Mesenchymal stem cell (in vitro differentiated cells and primary cell): Measurements from ENCODE around the gene TCTA. TPM values are rescaled to one million over a fixed set of nuclear protein-coding genes. Genes with fewer than 3 reads are reported as not detected.

Experiments used
- DNase-seq: peaks from one replicate; pipeline ENCODE4 v3.0.0-alpha.2; 2013
- H2AFZ ChIP-seq: one replicate; pipeline ENCODE4 v1.6.1; 2013; ENCODE audit warnings: low read depth, mild to moderate bottlenecking, control low read depth, inconsistent platforms, low read length, moderate library complexity
- H2AK5ac ChIP-seq: 2 replicates; pipeline ENCODE4 v1.6.1; 2013; ENCODE audit warnings: low read length, moderate library complexity, mild to moderate bottlenecking, inconsistent platforms; ENCODE audit not compliant: severe bottlenecking
- H2BK120ac ChIP-seq: one replicate; pipeline ENCODE4 v1.6.1; 2013; ENCODE audit warnings: low read depth, mild to moderate bottlenecking, inconsistent platforms, low read length, moderate library complexity
- H2BK12ac ChIP-seq, 2 experiments: one replicate each; pipeline ENCODE4 v1.6.1; 2013; ENCODE audit warnings: inconsistent platforms in 2 of 2, low read length in 2 of 2, mild to moderate bottlenecking in 2 of 2, moderate library complexity in 2 of 2, control low read depth in 1 of 2
- H2BK15ac ChIP-seq: one replicate; pipeline ENCODE4 v1.6.1; 2013; ENCODE audit warnings: mild to moderate bottlenecking, low read depth, inconsistent platforms; ENCODE audit not compliant: poor library complexity, severe bottlenecking
- H2BK5ac ChIP-seq: 2 replicates; pipeline ENCODE4 v1.6.1; 2013; ENCODE audit warnings: low read depth, mild to moderate bottlenecking, low read length, control low read depth, inconsistent platforms; ENCODE audit not compliant: poor library complexity, severe bottlenecking
- H3K14ac ChIP-seq, 2 experiments: one replicate each; pipeline ENCODE4 v1.6.1; 2013; ENCODE audit warnings: inconsistent platforms in 2 of 2, low read length in 2 of 2, control low read depth in 1 of 2, mild to moderate bottlenecking in 1 of 2, moderate library complexity in 1 of 2
- H3K18ac ChIP-seq, 2 experiments: one replicate each; pipeline ENCODE4 v1.6.1; 2013; ENCODE audit warnings: inconsistent platforms in 2 of 2, low read length in 2 of 2, control low read depth in 1 of 2, low read depth in 1 of 2, mild to moderate bottlenecking in 1 of 2
- H3K23ac ChIP-seq, 2 experiments: one replicate each; pipeline ENCODE4 v1.6.1; 2013; ENCODE audit warnings: inconsistent platforms in 2 of 2, low read length in 2 of 2, mild to moderate bottlenecking in 2 of 2, moderate library complexity in 2 of 2, control low read depth in 1 of 2
- H3K27ac ChIP-seq: 2 replicates; pipeline ENCODE4 v1.5.1; 2013; ENCODE audit warnings: mild to moderate bottlenecking, moderate library complexity, low read length, control low read depth, inconsistent platforms; ENCODE audit not compliant: poor library complexity, severe bottlenecking
- H3K27me3 ChIP-seq, 2 experiments: 2 replicates each; pipeline versions ENCODE4 v1.6.1 to v1.7.0; 2013; ENCODE audit warnings: low read length in 2 of 2, mild to moderate bottlenecking in 2 of 2, moderate library complexity in 2 of 2, control low read depth in 1 of 2, inconsistent platforms in 1 of 2; ENCODE audit not compliant: control insufficient read depth in 1 of 2, insufficient read depth in 1 of 2
- H3K36me3 ChIP-seq, 2 experiments: 2 replicates each; pipeline versions ENCODE4 v1.6.1 to v1.7.0; 2013; ENCODE audit warnings: low read length in 2 of 2, control low read depth in 1 of 2, inconsistent platforms in 1 of 2, low read depth in 1 of 2, mild to moderate bottlenecking in 1 of 2; ENCODE audit not compliant: insufficient read depth in 2 of 2, control insufficient read depth in 1 of 2
- H3K4ac ChIP-seq, 2 experiments: one replicate each; pipeline ENCODE4 v1.6.1; 2013; ENCODE audit warnings: inconsistent platforms in 2 of 2, low read length in 2 of 2, mild to moderate bottlenecking in 2 of 2, moderate library complexity in 2 of 2, control low read depth in 1 of 2, low read depth in 1 of 2
- H3K4me1 ChIP-seq: 2 replicates; pipeline ENCODE4 v1.6.1; 2013; ENCODE audit warnings: low read depth, low read length, control low read depth; ENCODE audit not compliant: control insufficient read depth, insufficient read depth
- H3K4me2 ChIP-seq: 2 replicates; pipeline ENCODE4 v1.6.1; 2013; ENCODE audit warnings: low read length, mild to moderate bottlenecking, inconsistent platforms; ENCODE audit not compliant: poor library complexity, severe bottlenecking
- H3K4me3 ChIP-seq, 2 experiments: 2 replicates each; pipeline versions ENCODE4 v1.5.1 to v1.7.0; 2013; ENCODE audit warnings: low read length in 2 of 2, mild to moderate bottlenecking in 2 of 2, control low read depth in 1 of 2, low read depth in 1 of 2; ENCODE audit not compliant: insufficient read depth in 1 of 2
- H3K79me1 ChIP-seq: replicated peaks from 2 replicates; pipeline ENCODE4 v1.6.1; 2013; ENCODE audit warnings: mild to moderate bottlenecking, control low read depth, low read length, inconsistent platforms; ENCODE audit not compliant: poor library complexity, severe bottlenecking
- H3K9ac ChIP-seq: 2 replicates; pipeline ENCODE4 v1.7.0; 2013; ENCODE audit warnings: mild to moderate bottlenecking, low read length, moderate library complexity
- H3K9me3 ChIP-seq: 2 replicates; pipeline ENCODE4 v1.7.0; 2013; ENCODE audit warnings: mild to moderate bottlenecking, low read length; ENCODE audit not compliant: control insufficient read depth
- H4K8ac ChIP-seq: one replicate; pipeline ENCODE4 v1.6.1; 2013; ENCODE audit warnings: inconsistent platforms, mild to moderate bottlenecking, low read length, moderate library complexity
- H4K91ac ChIP-seq: one replicate; pipeline ENCODE4 v1.6.1; 2013; ENCODE audit warnings: mild to moderate bottlenecking, low read length, inconsistent platforms
- WGBS: methylation state at CpG from one replicate; pipeline ENCODE4 v1.1.7; 2013; ENCODE audit warnings: mixed read lengths; 5-methylcytosine and 5-hydroxymethylcytosine counted together
- polyA plus RNA-seq, 2 experiments: library from polyadenylated mRNA; stranded (reverse); fragments of 200-250 nt; gene quantifications; one replicate each; pipeline ENCODE4 v1.2.3, GENCODE V29; 2013

Gene TCTA
- polyA plus RNA-seq (2013, experiment 1 of 2) = 12.8 TPM
- 13.2 TPM for polyA plus RNA-seq (2013, experiment 2 of 2)

- Histone ChIP-seq H3K4me2 (peak within 1 kb of the TSS; percentile 72), H2BK15ac (peak within 1 kb of the TSS; percentile 15), H3K23ac (peak within 1 kb of the TSS in 1 of 2 experiments; percentile 57), H3K9me3 (no peaks in the 10 kb centered on the region), H2BK12ac (peak within 1 kb of the TSS; percentile 3 to 94), H3K27ac (peak within 1 kb of the TSS; percentile 71), H3K4ac (peak within 1 kb of the TSS; percentile 93 to 94), H2AFZ (peak within 1 kb of the TSS; percentile 46), H3K9ac (peak within 1 kb of the TSS; percentile 96), H3K14ac (peak within 1 kb of the TSS; percentile 65 to 98), H3K18ac (peak within 1 kb of the TSS; percentile 99 to 100), H3K4me1 (peaks cover 23% of the 10 kb centered on the region), H2BK5ac (peak within 1 kb of the TSS; percentile 34), H3K36me3 (peaks cover 17 to 32% of the 10 kb centered on the region in 2 experiments), H2BK120ac (peak within 1 kb of the TSS; percentile 97), H4K8ac (peak within 1 kb of the TSS; percentile 98), H2AK5ac (peak within 1 kb of the TSS; percentile 90), H3K4me3 (peak within 1 kb of the TSS; percentile 93 to 97), H3K79me1 (peaks cover 26% of the 10 kb centered on the region), H3K27me3 (no peaks in the 10 kb centered on the region), H4K91ac (peak within 1 kb of the TSS; percentile 97)
- 10% methylated on average over 60 of the region's 62 CpGs for WGBS
- peak; percentile 100 for DNase-seq
Measured at GRCh38 chr3:49411968-49412631, at the start of gene TCTA, which contains the start of gene RHOA. TCTA (plus strand) TSS chr3:49412423; CDS start chr3:49412427, 4 bp downstream. RHOA (minus strand) TSS chr3:49411976; CDS start chr3:49375589, 36,387 bp downstream.

GRCh38 chr3:49362561-49362960, 49.7 kb upstream of the TCTA start:
- no peak overlapping the region for H3K4ac ChIP-seq
- peaks cover 59 to 79% of the 10 kb centered on the region in 2 experiments for H3K36me3 ChIP-seq

GRCh38 chr3:49370585-49371290, 41.5 kb upstream of the TCTA start:
- no peak overlapping the region for H3K14ac ChIP-seq
- no peak overlapping the region for H3K4me3 ChIP-seq
- no peak overlapping the region for H3K18ac ChIP-seq
- no peaks in the 10 kb centered on the region for H3K9me3 ChIP-seq
- H3K79me1 ChIP-seq = peaks cover 6% of the 10 kb centered on the region
- H2BK12ac ChIP-seq = no peak overlapping the region
- peaks cover 61 to 81% of the 10 kb centered on the region in 2 experiments for H3K36me3 ChIP-seq
- no peak overlapping the region for H3K4ac ChIP-seq
- no peak overlapping the region for H3K23ac ChIP-seq
- H4K91ac ChIP-seq = no peak overlapping the region
- H2BK5ac ChIP-seq = no peak overlapping the region
- no peak overlapping the region for H3K27ac ChIP-seq
- no peak overlapping the region for H3K4me2 ChIP-seq
- no peak overlapping the region for H2AK5ac ChIP-seq
- no peak overlapping the region for H2BK15ac ChIP-seq
- H4K8ac ChIP-seq = no peak overlapping the region
- H3K4me1 ChIP-seq = no peaks in the 10 kb centered on the region
- no peak for DNase-seq
- H2BK120ac ChIP-seq = no peak overlapping the region
- no peaks in the 10 kb centered on the region for H3K27me3 ChIP-seq
- H3K9ac ChIP-seq = no peak overlapping the region
- 96% methylated on average over 6 of the region's 6 CpGs for WGBS
- H2AFZ ChIP-seq = no peak overlapping the region

More at GRCh38 chr3:49362561-49362960, 49.7 kb upstream of the TCTA start:
- Histone ChIP-seq H3K9ac (no peak overlapping the region), H3K4me1 (peaks cover 21% of the 10 kb centered on the region), H4K91ac (no peak overlapping the region), H3K27me3 (no peaks in the 10 kb centered on the region), H4K8ac (peak overlapping the region; percentile 19), H3K4me3 (no peak overlapping the region), H3K27ac (peak overlapping the region; percentile 54), H2BK120ac (no peak overlapping the region), H2BK12ac (no peak overlapping the region), H3K79me1 (peaks cover 5% of the 10 kb centered on the region), H2BK15ac (no peak overlapping the region), H2AFZ (no peak overlapping the region), H3K18ac (no peak overlapping the region), H2AK5ac (no peak overlapping the region), H2BK5ac (no peak overlapping the region), H3K4me2 (no peak overlapping the region), H3K23ac (no peak overlapping the region), H3K9me3 (no peaks in the 10 kb centered on the region), H3K14ac (no peak overlapping the region)
- no peak for DNase-seq
- WGBS = 90% methylated on average over 2 of the region's 3 CpGs

GRCh38 chr3:49371946-49372345, 40.3 kb upstream of the TCTA start:
- no peak overlapping the region for H3K4ac ChIP-seq
- H3K18ac ChIP-seq = no peak overlapping the region
- H2AFZ ChIP-seq = no peak overlapping the region

More at GRCh38 chr3:49371946-49372345, 40.3 kb upstream of the TCTA start:
- no peak for DNase-seq
- Histone ChIP-seq H3K4me2 (no peak overlapping the region), H2AK5ac (no peak overlapping the region), H3K4me1 (no peaks in the 10 kb centered on the region), H3K79me1 (peaks cover 6% of the 10 kb centered on the region), H4K91ac (no peak overlapping the region), H3K23ac (no peak overlapping the region), H3K9ac (no peak overlapping the region), H2BK15ac (no peak overlapping the region), H3K27ac (no peak overlapping the region), H4K8ac (no peak overlapping the region), H3K9me3 (no peaks in the 10 kb centered on the region), H3K27me3 (no peaks in the 10 kb centered on the region), H3K14ac (no peak overlapping the region), H2BK5ac (no peak overlapping the region), H2BK12ac (no peak overlapping the region), H3K4me3 (no peak overlapping the region), H3K36me3 (peaks cover 54 to 69% of the 10 kb centered on the region in 2 experiments), H2BK120ac (peak overlapping the region; percentile 34)
